SH-SY5Y (cell line): ENCODE data around the gene SPHKAP.

ENCODE experiments used
- GATA2 ChIP-seq: IDR thresholded peaks from 2 replicates; pipeline ENCODE4 v1.6.1; 2011; ENCODE audit warnings: mild to moderate bottlenecking, low read depth, low read length
- GATA3 ChIP-seq: IDR thresholded peaks from 2 replicates; pipeline ENCODE4 v1.6.1; 2011; ENCODE audit warnings: low read depth, mild to moderate bottlenecking, low read length, moderate library complexity

GRCh38 chr2:227933884-227934283, 247.6 kb downstream of the SPHKAP start:
- no peak for TF ChIP-seq GATA2
- no peak for TF ChIP-seq GATA3
